H9 (cell line): ENCODE data around the gene CD19. TPM values are rescaled to one million over a fixed set of nuclear protein-coding genes. Genes with fewer than 3 reads are reported as not detected.

Experiments used
- DNase-seq: peaks from one replicate; pipeline ENCODE4 v3.0.0-alpha.2; 2017
- H2AFZ ChIP-seq: one replicate; pipeline ENCODE4 v1.6.1; 2013; ENCODE audit warnings: mild to moderate bottlenecking, low read length, control low read depth, moderate library complexity
- H2AK5ac ChIP-seq: 2 replicates; pipeline ENCODE4 v1.6.1; 2013; ENCODE audit warnings: low read length, control low read depth, mixed read lengths; ENCODE audit not compliant: insufficient read length
- H2BK120ac ChIP-seq: one replicate; pipeline ENCODE4 v1.6.1; 2013; ENCODE audit warnings: low read depth, mild to moderate bottlenecking, low read length, control low read depth, inconsistent platforms; ENCODE audit not compliant: poor library complexity, severe bottlenecking
- H2BK12ac ChIP-seq: 2 replicates; pipeline ENCODE4 v1.6.1; 2013; ENCODE audit warnings: low read length, control low read depth, mixed read lengths, low read depth; ENCODE audit not compliant: insufficient read length
- H2BK15ac ChIP-seq: 2 replicates; pipeline ENCODE4 v1.6.1; 2013; ENCODE audit warnings: low read depth, low read length, control low read depth
- H2BK20ac ChIP-seq: one replicate; pipeline ENCODE4 v1.6.1; 2013; ENCODE audit warnings: low read depth, mild to moderate bottlenecking, low read length, control low read depth, inconsistent platforms; ENCODE audit not compliant: poor library complexity, severe bottlenecking
- H2BK5ac ChIP-seq: 2 replicates; pipeline ENCODE4 v1.6.1; 2013; ENCODE audit warnings: low read length, control low read depth, mixed read lengths; ENCODE audit not compliant: insufficient read length
- H3K14ac ChIP-seq: 2 replicates; pipeline ENCODE4 v1.6.1; 2013; ENCODE audit warnings: low read length, control low read depth; ENCODE audit not compliant: insufficient read depth
- H3K18ac ChIP-seq: 2 replicates; pipeline ENCODE4 v1.6.1; 2013; ENCODE audit warnings: low read depth, mild to moderate bottlenecking, mixed read lengths, low read length, control low read depth; ENCODE audit not compliant: insufficient read length
- H3K23ac ChIP-seq: 2 replicates; pipeline ENCODE4 v1.6.1; 2013; ENCODE audit warnings: low read length, control low read depth, mixed read lengths, low read depth; ENCODE audit not compliant: insufficient read length
- H3K23me2 ChIP-seq: 2 replicates; pipeline ENCODE4 v1.6.1; 2013; ENCODE audit warnings: low read depth, mild to moderate bottlenecking, mixed read lengths, low read length, control low read depth; ENCODE audit not compliant: insufficient read length, poor library complexity, severe bottlenecking
- H3K27ac ChIP-seq: 2 replicates; pipeline ENCODE4 v1.5.1; 2013; ENCODE audit warnings: low read length, control low read depth, mixed read lengths, low read depth; ENCODE audit not compliant: insufficient read length
- H3K27me3 ChIP-seq: 2 replicates; pipeline ENCODE4 v1.6.1; 2013; ENCODE audit warnings: low read length, control low read depth, inconsistent platforms; ENCODE audit not compliant: insufficient read depth
- H3K4ac ChIP-seq: 2 replicates; pipeline ENCODE4 v1.6.1; 2013; ENCODE audit warnings: low read depth, mild to moderate bottlenecking, control low read depth, inconsistent platforms, low read length, moderate library complexity
- H3K4me1 ChIP-seq: 2 replicates; pipeline ENCODE4 v1.6.1; 2013; ENCODE audit warnings: low read length, control low read depth, inconsistent platforms; ENCODE audit not compliant: insufficient read depth
- H3K4me2 ChIP-seq: 2 replicates; pipeline ENCODE4 v1.6.1; 2013; ENCODE audit warnings: low read length, control low read depth, mixed read lengths; ENCODE audit not compliant: insufficient read length, insufficient read depth
- H3K56ac ChIP-seq: 2 replicates; pipeline ENCODE4 v1.6.1; 2013; ENCODE audit warnings: low read depth, mild to moderate bottlenecking, mixed read lengths, low read length, control low read depth; ENCODE audit not compliant: insufficient read length
- H3K79me1 ChIP-seq: 2 replicates; pipeline ENCODE4 v1.6.1; 2013; ENCODE audit warnings: low read depth, mild to moderate bottlenecking, moderate library complexity, low read length, control low read depth, inconsistent platforms; ENCODE audit not compliant: insufficient read depth, poor library complexity, severe bottlenecking
- H3K79me2 ChIP-seq: 2 replicates; pipeline ENCODE4 v1.6.1; 2013; ENCODE audit warnings: low read length, control low read depth, inconsistent platforms; ENCODE audit not compliant: insufficient read depth
- H3K9ac ChIP-seq: 2 replicates; pipeline ENCODE4 v1.6.1; 2013; ENCODE audit warnings: low read length, control low read depth, mixed read lengths; ENCODE audit not compliant: insufficient read length; ENCODE audit errors: extremely low read depth
- H3K9me3 ChIP-seq: one replicate; pipeline ENCODE4 v1.6.1; 2013; ENCODE audit warnings: low read depth, low read length, inconsistent platforms; ENCODE audit not compliant: control insufficient read depth
- H3T11ph ChIP-seq: one replicate; pipeline ENCODE4 v1.6.1; 2013; ENCODE audit warnings: mild to moderate bottlenecking, low read length, control low read depth, inconsistent platforms
- H4K20me1 ChIP-seq: one replicate; pipeline ENCODE4 v1.6.1; 2013; ENCODE audit not compliant: control insufficient read depth, insufficient read length, insufficient read depth
- H4K5ac ChIP-seq: 2 replicates; pipeline ENCODE4 v1.6.1; 2013; ENCODE audit warnings: low read depth, mild to moderate bottlenecking, mixed read lengths, low read length, control low read depth; ENCODE audit not compliant: insufficient read length
- H4K8ac ChIP-seq: replicated peaks from 2 replicates; pipeline ENCODE4 v1.6.1; 2013; ENCODE audit warnings: low read length, control low read depth, mixed read lengths, low read depth; ENCODE audit not compliant: insufficient read length
- H4K91ac ChIP-seq: 2 replicates; pipeline ENCODE4 v1.6.1; 2013; ENCODE audit warnings: low read depth, mild to moderate bottlenecking, moderate library complexity, mixed read lengths, low read length, control low read depth; ENCODE audit not compliant: insufficient read length
- H3K27ac Mint-ChIP-seq, 3 experiments: 2 replicates in 2 of 3; 3 replicates in 1 of 3; pipeline ENCODE4 v1.8.0; 2020 to 2021; ENCODE audit warnings: mixed read lengths in 3 of 3, mild to moderate bottlenecking in 1 of 3, moderate library complexity in 1 of 3
- H3K27me3 Mint-ChIP-seq: 2 replicates; pipeline ENCODE4 v1.8.0; 2021; ENCODE audit warnings: low read depth, mild to moderate bottlenecking, moderate library complexity, mixed read lengths
- H3K36me3 Mint-ChIP-seq, 3 experiments: 2 replicates in 2 of 3; 3 replicates in 1 of 3; pipeline ENCODE4 v1.8.0; 2020 to 2021; ENCODE audit warnings: low read depth in 3 of 3, mixed read lengths in 3 of 3; ENCODE audit not compliant: insufficient read depth in 1 of 3
- H3K4me1 Mint-ChIP-seq, 2 experiments: 2 replicates each; pipeline ENCODE4 v1.8.0; 2020; ENCODE audit warnings: mixed read lengths in 2 of 2
- H3K4me3 Mint-ChIP-seq, 2 experiments: 2 replicates in 1 of 2; 3 replicates in 1 of 2; pipeline ENCODE4 v1.8.0; 2020 to 2021; ENCODE audit warnings: mild to moderate bottlenecking in 2 of 2, mixed read lengths in 2 of 2, moderate library complexity in 1 of 2
- H3K9me3 Mint-ChIP-seq, 2 experiments: 2 replicates in 1 of 2; 3 replicates in 1 of 2; pipeline ENCODE4 v1.8.0; 2020; ENCODE audit warnings: mild to moderate bottlenecking in 2 of 2, mixed read lengths in 2 of 2, moderate library complexity in 1 of 2
- CTCF ChIP-seq: fragments of 200-600 bp; sonication (generic); conservative IDR thresholded peaks from 3 replicates; pipeline ENCODE4 v1.8.0; 2021; ENCODE audit warnings: antibody characterized with exemption, mild to moderate bottlenecking
- WGBS: extraction: QIAGEN DNeasy Blood & Tissue Kit; methylation state at CpG from one replicate; pipeline ENCODE4 v1.1.7; 2013; ENCODE audit warnings: missing lambda C conversion rate, low lambda C conversion rate, mixed read lengths; ENCODE audit not compliant: insufficient read length; ENCODE audit errors: extremely low coverage; 5-methylcytosine and 5-hydroxymethylcytosine counted together
- total RNA-seq: library from RNA; stranded (reverse); gene quantifications from 2 replicates; pipeline ENCODE4 v1.2.1, GENCODE V29; 2021

The CD19 gene
- total RNA-seq, 1 experiment from 2014 or later: 0.50 TPM

DNA sequence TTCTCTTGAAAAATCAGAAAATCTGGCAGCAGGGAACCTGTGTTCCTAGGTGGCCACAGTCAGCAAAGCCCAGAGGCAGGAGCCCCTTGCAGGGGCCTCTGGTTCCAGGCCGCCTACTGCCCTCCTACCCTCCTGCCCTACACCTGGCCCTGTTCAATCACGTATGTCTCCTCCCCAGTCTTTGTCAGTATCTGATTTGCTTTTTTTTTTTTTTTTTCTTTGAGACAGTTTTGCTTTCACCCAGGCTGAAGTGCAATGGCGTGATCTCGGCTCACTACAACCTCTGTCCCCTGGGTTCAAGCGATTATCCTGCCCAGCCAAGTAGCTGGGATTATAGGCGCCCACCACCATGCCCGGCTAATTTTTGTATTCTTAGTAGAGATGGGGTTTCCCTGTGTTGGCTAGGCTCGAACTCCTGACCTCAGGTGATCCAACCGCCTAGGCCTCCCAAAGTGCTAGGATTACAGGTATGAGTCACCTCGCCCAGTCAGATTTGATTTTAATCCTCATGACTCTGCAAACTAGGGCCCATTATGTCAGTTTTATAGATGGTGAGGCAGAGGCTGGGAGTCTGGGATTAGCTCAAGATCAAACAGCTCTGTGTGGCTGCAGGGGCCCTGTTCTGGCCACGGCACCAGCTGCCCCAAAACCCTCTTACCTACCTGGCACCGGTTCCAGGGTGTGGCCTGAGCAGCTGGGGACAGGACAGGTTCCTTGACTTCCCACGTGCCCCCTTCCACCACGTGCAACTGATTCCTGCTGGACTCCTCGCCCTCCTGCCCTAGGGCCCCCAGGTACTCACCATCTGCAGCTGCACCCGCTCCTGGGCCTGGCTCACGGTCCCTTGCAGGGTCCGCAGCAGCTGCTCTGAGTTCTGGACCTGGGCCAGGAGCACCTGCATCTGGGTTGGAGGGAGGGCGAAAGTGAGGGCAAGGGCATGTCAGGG lies 21.4 kb upstream of the CD19 start:
- Histone ChIP-seq H3K9me3 (no peaks in the 10 kb centered on the region), H2BK15ac (no peak overlapping the region), H2BK12ac (no peak overlapping the region), H3K4me2 (no peak overlapping the region), H3K4me1 (no peaks in the 10 kb centered on the region), H3K23ac (no peak overlapping the region), H3K79me2 (no peaks in the 10 kb centered on the region), H3K18ac (no peak overlapping the region), H2AFZ (no peak overlapping the region), H3K9ac (no peak overlapping the region), H2BK20ac (no peak overlapping the region), H3K27ac (no peak overlapping the region), H3T11ph (no peak overlapping the region), H2BK120ac (no peak overlapping the region), H4K8ac (no peak overlapping the region), H3K56ac (no peak overlapping the region), H3K14ac (no peak overlapping the region), H2BK5ac (no peak overlapping the region), H4K5ac (no peak overlapping the region), H3K27me3 (no peaks in the 10 kb centered on the region), H3K4ac (no peak overlapping the region), H2AK5ac (no peak overlapping the region), H3K79me1 (no peaks in the 10 kb centered on the region), H4K91ac (no peak overlapping the region), H4K20me1 (no peaks in the 10 kb centered on the region), H3K23me2 (no peaks in the 10 kb centered on the region)
- no peaks in the 10 kb centered on the region for H3K27me3 Mint-ChIP-seq
- WGBS: no CpG with 5 or more reads among the region's 19 CpGs
- H3K9me3 Mint-ChIP-seq: no peaks in the 10 kb centered on the region
- H3K36me3 Mint-ChIP-seq: peaks cover 2 to 33% (median 15%) of the 10 kb centered on the region in 3 experiments; a peak in 5 of 7 replicates
- no peaks in the 10 kb centered on the region for H3K4me1 Mint-ChIP-seq
- TF ChIP-seq CTCF: no peak
- H3K27ac Mint-ChIP-seq: no peak overlapping the region; a peak in 2 of 7 replicates
- DNase-seq: no peak
- H3K4me3 Mint-ChIP-seq: no peak overlapping the region
